Liver (tissue), 9 donors: ENCODE measurements around the gene WARS2. TPM values are rescaled to one million over a fixed set of nuclear protein-coding genes. Genes with fewer than 3 reads are reported as not detected.

ENCODE experiments used
- DNase-seq: peaks from one replicate; pipeline ENCODE4 v3.0.0-alpha.2; 2017; ENCODE audit warnings: low spot score
- H3K27ac ChIP-seq, 2 donors: one replicate each; pipeline ENCODE4 v1.7.0; 2013; ENCODE audit warnings: inconsistent platforms in 2 of 2, low read length in 2 of 2, control low read depth in 1 of 2, low read depth in 1 of 2, mild to moderate bottlenecking in 1 of 2
- H3K27me3 ChIP-seq, 4 donors: one replicate each; pipeline versions ENCODE4 v1.6.1 to v1.7.0; 2013; ENCODE audit warnings: low read length in 3 of 4, inconsistent platforms in 1 of 4, mild to moderate bottlenecking in 1 of 4, moderate library complexity in 1 of 4; ENCODE audit not compliant: control insufficient read depth in 4 of 4, insufficient read depth in 4 of 4
- H3K36me3 ChIP-seq, 4 donors: one replicate each; pipeline versions ENCODE4 v1.6.1 to v1.7.0; 2013; ENCODE audit warnings: low read length in 3 of 4, mild to moderate bottlenecking in 3 of 4, low read depth in 1 of 4, moderate library complexity in 1 of 4; ENCODE audit not compliant: control insufficient read depth in 4 of 4, insufficient read depth in 3 of 4
- H3K4me1 ChIP-seq, 4 donors: one replicate each; pipeline versions ENCODE4 v1.6.1 to v1.7.0; 2013; ENCODE audit warnings: low read length in 3 of 4, mild to moderate bottlenecking in 3 of 4, moderate library complexity in 1 of 4; ENCODE audit not compliant: control insufficient read depth in 4 of 4, insufficient read depth in 4 of 4
- H3K4me3 ChIP-seq, 3 donors: one replicate each; pipeline versions ENCODE4 v1.6.1 to v1.7.0; 2013; ENCODE audit warnings: low read length in 3 of 3, control low read depth in 1 of 3, low read depth in 1 of 3, mild to moderate bottlenecking in 1 of 3
- H3K9ac ChIP-seq, 2 donors: one replicate each; pipeline ENCODE4 v1.7.0; 2013; ENCODE audit warnings: low read length in 2 of 2, mild to moderate bottlenecking in 2 of 2, moderate library complexity in 2 of 2, control low read depth in 1 of 2, low read depth in 1 of 2
- H3K9me3 ChIP-seq, 4 donors: one replicate each; pipeline versions ENCODE4 v1.6.1 to v1.7.0; 2013; ENCODE audit warnings: low read length in 3 of 4; ENCODE audit not compliant: control insufficient read depth in 4 of 4
- ATF3 ChIP-seq: IDR thresholded peaks from 2 replicates; pipeline ENCODE4 v1.6.1; 2016; ENCODE audit warnings: antibody characterized with exemption
- CTCF ChIP-seq: fragments of 150-350 bp; IDR thresholded peaks from 2 replicates; pipeline ENCODE4 v1.5.1; 2017; ENCODE audit warnings: improper control_type of control experiment, low read depth, low read length; ENCODE audit not compliant: missing input control
- EGR1 ChIP-seq, 2 donors: IDR thresholded peaks; 2 replicates each; pipeline ENCODE4 v1.6.1; 2016 to 2018; ENCODE audit warnings: antibody characterized with exemption in 2 of 2, low read depth in 2 of 2
- FOXA1 ChIP-seq: IDR thresholded peaks from 2 replicates; pipeline ENCODE4 v1.6.1; 2016; ENCODE audit warnings: antibody characterized with exemption
- FOXA2 ChIP-seq: IDR thresholded peaks from 2 replicates; pipeline ENCODE4 v1.6.1; 2016; ENCODE audit warnings: antibody characterized with exemption
- GABPA ChIP-seq, 2 donors: IDR thresholded peaks in 1 of 2; conservative IDR thresholded peaks in 1 of 2; 2 replicates each; pipeline ENCODE4 v1.6.1; 2016; ENCODE audit warnings: antibody characterized with exemption in 2 of 2, mild to moderate bottlenecking in 1 of 2, moderate library complexity in 1 of 2
- HNF4A ChIP-seq, 2 donors: conservative IDR thresholded peaks; 2 replicates each; pipeline ENCODE4 v1.6.1; 2016; ENCODE audit warnings: antibody characterized with exemption in 2 of 2, mild to moderate bottlenecking in 2 of 2
- HNF4G ChIP-seq: IDR thresholded peaks from 2 replicates; pipeline ENCODE4 v1.6.1; 2016; ENCODE audit warnings: antibody characterized with exemption
- JUND ChIP-seq, 2 donors: IDR thresholded peaks; 2 replicates each; pipeline ENCODE4 v1.6.1; 2016; ENCODE audit warnings: antibody characterized with exemption in 2 of 2
- NR2F2 ChIP-seq: IDR thresholded peaks from 2 replicates; pipeline ENCODE4 v1.6.1; 2016; ENCODE audit warnings: antibody characterized with exemption
- RAD21 ChIP-seq, 2 donors: IDR thresholded peaks; 2 replicates each; pipeline ENCODE4 v1.6.1; 2016; ENCODE audit warnings: antibody characterized with exemption in 2 of 2, mild to moderate bottlenecking in 2 of 2
- RXRA ChIP-seq, 2 donors: IDR thresholded peaks; 2 replicates each; pipeline ENCODE4 v1.6.1; 2017 to 2018; ENCODE audit warnings: antibody characterized with exemption in 2 of 2, mild to moderate bottlenecking in 1 of 2
- SP1 ChIP-seq: IDR thresholded peaks from 2 replicates; pipeline ENCODE4 v1.6.1; 2018; ENCODE audit warnings: antibody characterized with exemption, mild to moderate bottlenecking
- TAF1 ChIP-seq: conservative IDR thresholded peaks from 2 replicates; pipeline ENCODE4 v1.6.1; 2016; ENCODE audit warnings: antibody characterized with exemption, mild to moderate bottlenecking
- YY1 ChIP-seq: IDR thresholded peaks from 2 replicates; pipeline ENCODE4 v1.6.1; 2016; ENCODE audit warnings: antibody characterized with exemption, mild to moderate bottlenecking
- WGBS: extraction: QIAGEN DNeasy Blood & Tissue Kit; methylation state at CpG from one replicate; pipeline ENCODE4 v1.1.7; 2013; 5-methylcytosine and 5-hydroxymethylcytosine counted together
- polyA plus RNA-seq, 2 donors: library from polyadenylated mRNA; stranded (reverse) in 1 of 2; unstranded in 1 of 2; fragments of 200-250 nt in 1 of 2; fragments of >200 nt in 1 of 2; fragmentation: Nextera tagmentation in 1 of 2; extraction: Ambion mirVana in 1 of 2; gene quantifications; one replicate each; pipeline versions ENCODE4 v1.2.1 to v1.2.3, GENCODE V29; 2013 to 2015
- total RNA-seq, 2 donors: library from RNA; depleted of rRNA; stranded (reverse); fragments of >200 nt; gene quantifications; one replicate each; pipeline ENCODE4 v1.2.3, GENCODE V29; 2014
- TF ChIP-seq, protein P1 (sequence below): IDR thresholded peaks from 2 replicates; pipeline ENCODE4 v1.6.1; 2016; ENCODE audit warnings: antibody characterized with exemption
- TF ChIP-seq, protein P2 (sequence below): IDR thresholded peaks from 2 replicates; pipeline ENCODE4 v1.6.1; 2016; ENCODE audit warnings: antibody characterized with exemption, mild to moderate bottlenecking
- donor health status: healthy.
- donor health status: healthy.
- donor health status: healthy.
- donor health status: healthy.
- donor health status: healthy.

WARS2 gene
- total and polyA plus RNA-seq, 4 donors, result 3.5 to 14.5 (median 7.0) TPM

DNA sequence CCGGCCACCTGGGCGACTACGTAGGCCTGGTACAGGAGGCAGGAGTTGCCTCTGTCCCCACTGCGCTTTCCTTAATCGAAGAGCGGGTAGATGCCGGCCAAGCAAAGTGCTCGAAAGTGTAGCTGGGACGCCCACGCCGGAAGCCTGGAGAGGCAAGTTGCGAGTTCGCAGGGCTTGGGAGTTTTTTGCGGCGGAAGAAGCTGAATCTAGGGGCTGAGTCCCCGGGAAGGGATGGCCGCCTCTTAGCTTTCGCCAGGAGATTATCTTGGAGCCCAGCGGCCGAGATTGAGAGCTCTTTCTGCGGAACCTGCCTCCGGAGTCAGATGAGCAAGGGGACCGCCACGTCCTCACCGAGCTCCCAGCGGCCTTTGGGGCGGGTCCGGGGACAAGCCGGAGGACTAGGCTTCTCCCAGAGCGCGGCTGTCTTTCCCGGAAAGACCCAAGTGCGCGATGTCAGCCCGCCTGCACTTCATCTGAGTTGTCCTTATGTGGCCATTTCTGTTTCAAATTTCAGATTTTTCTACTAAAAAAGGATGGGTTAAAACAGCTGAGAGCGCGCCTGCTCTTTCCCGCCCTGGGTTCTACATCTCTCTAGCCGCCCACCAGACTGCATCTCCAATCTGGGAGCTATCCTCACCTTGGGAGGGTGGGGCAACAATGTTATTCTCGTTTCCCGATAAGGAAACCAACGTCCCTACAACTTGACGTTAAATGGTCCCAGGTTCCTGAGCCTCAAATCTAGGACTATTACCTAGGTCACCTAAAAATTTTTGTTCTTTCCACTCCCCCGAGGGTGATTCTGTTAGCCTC, 139.9 kb downstream of the WARS2 start:
- Histone ChIP-seq H3K9ac (no peak overlapping the region), H3K36me3 (no peaks in the 10 kb centered on the region), H3K27me3 (peaks cover 13 to 35% (median 17%) of the 10 kb centered on the region in 4 donors), H3K27ac (no peak overlapping the region), H3K4me1 (peaks cover 2 to 8% (median 3%) of the 10 kb centered on the region in 4 donors), H3K9me3 (no peaks in the 10 kb centered on the region), H3K4me3 (peak overlapping the region in 1 of 3 donors; percentile 5)
- 7% methylated on average over 44 of the region's 44 CpGs for WGBS
- TF ChIP-seq, protein P1, sequence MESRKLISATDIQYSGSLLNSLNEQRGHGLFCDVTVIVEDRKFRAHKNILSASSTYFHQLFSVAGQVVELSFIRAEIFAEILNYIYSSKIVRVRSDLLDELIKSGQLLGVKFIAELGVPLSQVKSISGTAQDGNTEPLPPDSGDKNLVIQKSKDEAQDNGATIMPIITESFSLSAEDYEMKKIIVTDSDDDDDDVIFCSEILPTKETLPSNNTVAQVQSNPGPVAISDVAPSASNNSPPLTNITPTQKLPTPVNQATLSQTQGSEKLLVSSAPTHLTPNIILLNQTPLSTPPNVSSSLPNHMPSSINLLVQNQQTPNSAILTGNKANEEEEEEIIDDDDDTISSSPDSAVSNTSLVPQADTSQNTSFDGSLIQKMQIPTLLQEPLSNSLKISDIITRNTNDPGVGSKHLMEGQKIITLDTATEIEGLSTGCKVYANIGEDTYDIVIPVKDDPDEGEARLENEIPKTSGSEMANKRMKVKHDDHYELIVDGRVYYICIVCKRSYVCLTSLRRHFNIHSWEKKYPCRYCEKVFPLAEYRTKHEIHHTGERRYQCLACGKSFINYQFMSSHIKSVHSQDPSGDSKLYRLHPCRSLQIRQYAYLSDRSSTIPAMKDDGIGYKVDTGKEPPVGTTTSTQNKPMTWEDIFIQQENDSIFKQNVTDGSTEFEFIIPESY, result no peak
- TF ChIP-seq HNF4A (conservative IDR thresholded peaks at IDR 0.05) (no peak), ATF3 (no peak), RXRA (IDR thresholded peaks at IDR 0.05) (no peak), FOXA1 (no peak), SP1 (no peak), CTCF (no peak), JUND (IDR thresholded peaks at IDR 0.05) (no peak), TAF1 (no peak), YY1 (no peak), NR2F2 (no peak), GABPA (IDR thresholded peaks at IDR 0.05 in 1 of 2, conservative IDR thresholded peaks at IDR 0.05 in 1 of 2) (no peak), EGR1 (IDR thresholded peaks at IDR 0.05; ENCODE audit: low read depth in 2 of 2) (no peak), FOXA2 (no peak), HNF4G (no peak), RAD21 (IDR thresholded peaks at IDR 0.05) (no peak)
- TF ChIP-seq, protein P2, sequence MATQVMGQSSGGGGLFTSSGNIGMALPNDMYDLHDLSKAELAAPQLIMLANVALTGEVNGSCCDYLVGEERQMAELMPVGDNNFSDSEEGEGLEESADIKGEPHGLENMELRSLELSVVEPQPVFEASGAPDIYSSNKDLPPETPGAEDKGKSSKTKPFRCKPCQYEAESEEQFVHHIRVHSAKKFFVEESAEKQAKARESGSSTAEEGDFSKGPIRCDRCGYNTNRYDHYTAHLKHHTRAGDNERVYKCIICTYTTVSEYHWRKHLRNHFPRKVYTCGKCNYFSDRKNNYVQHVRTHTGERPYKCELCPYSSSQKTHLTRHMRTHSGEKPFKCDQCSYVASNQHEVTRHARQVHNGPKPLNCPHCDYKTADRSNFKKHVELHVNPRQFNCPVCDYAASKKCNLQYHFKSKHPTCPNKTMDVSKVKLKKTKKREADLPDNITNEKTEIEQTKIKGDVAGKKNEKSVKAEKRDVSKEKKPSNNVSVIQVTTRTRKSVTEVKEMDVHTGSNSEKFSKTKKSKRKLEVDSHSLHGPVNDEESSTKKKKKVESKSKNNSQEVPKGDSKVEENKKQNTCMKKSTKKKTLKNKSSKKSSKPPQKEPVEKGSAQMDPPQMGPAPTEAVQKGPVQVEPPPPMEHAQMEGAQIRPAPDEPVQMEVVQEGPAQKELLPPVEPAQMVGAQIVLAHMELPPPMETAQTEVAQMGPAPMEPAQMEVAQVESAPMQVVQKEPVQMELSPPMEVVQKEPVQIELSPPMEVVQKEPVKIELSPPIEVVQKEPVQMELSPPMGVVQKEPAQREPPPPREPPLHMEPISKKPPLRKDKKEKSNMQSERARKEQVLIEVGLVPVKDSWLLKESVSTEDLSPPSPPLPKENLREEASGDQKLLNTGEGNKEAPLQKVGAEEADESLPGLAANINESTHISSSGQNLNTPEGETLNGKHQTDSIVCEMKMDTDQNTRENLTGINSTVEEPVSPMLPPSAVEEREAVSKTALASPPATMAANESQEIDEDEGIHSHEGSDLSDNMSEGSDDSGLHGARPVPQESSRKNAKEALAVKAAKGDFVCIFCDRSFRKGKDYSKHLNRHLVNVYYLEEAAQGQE, result no peak
- no peak for DNase-seq
